NT2/D1 (cell line): Measurements from ENCODE around the gene MBTPS1.

ENCODE experiments used
- SUZ12 ChIP-seq: IDR thresholded peaks from 2 replicates; pipeline ENCODE4 v1.6.1; 2011; ENCODE audit not compliant: insufficient read length, insufficient read depth; ENCODE audit errors: extremely low read depth
- YY1 ChIP-seq: IDR thresholded peaks from 2 replicates; pipeline ENCODE4 v1.6.1; 2011; ENCODE audit not compliant: insufficient read length, insufficient read depth
- ZNF274 ChIP-seq: IDR thresholded peaks from 2 replicates; pipeline ENCODE4 v1.6.1; 2011; ENCODE audit warnings: mild to moderate bottlenecking, low read depth, low read length

DNA sequence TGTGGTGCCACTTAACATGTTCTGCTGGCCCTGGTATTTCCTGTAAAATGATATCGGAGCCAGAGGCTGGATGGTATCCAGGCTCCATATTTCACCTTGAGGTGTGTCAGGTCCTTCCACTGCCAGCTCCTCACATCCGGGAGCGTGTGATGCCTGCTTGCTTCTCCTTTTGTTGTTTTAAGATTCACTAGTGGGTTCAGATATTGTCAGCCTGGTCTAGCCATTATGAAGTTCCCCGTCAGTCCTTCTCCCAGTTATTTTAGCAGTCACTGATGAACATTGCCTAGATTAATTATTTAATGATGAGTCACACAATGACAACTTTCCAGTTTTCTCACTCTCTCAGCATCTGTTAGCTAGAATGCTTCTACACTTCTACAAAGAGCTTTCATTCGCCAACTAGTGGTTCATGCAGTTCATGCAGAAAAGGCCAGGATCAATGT lies 39.6 kb upstream of the MBTPS1 start:
- TF ChIP-seq ZNF274, result no peak
- no peak for TF ChIP-seq YY1
- no peak for TF ChIP-seq SUZ12
